Measurements from ENCODE around the gene TCTA.

Gene TCTA

DNA sequence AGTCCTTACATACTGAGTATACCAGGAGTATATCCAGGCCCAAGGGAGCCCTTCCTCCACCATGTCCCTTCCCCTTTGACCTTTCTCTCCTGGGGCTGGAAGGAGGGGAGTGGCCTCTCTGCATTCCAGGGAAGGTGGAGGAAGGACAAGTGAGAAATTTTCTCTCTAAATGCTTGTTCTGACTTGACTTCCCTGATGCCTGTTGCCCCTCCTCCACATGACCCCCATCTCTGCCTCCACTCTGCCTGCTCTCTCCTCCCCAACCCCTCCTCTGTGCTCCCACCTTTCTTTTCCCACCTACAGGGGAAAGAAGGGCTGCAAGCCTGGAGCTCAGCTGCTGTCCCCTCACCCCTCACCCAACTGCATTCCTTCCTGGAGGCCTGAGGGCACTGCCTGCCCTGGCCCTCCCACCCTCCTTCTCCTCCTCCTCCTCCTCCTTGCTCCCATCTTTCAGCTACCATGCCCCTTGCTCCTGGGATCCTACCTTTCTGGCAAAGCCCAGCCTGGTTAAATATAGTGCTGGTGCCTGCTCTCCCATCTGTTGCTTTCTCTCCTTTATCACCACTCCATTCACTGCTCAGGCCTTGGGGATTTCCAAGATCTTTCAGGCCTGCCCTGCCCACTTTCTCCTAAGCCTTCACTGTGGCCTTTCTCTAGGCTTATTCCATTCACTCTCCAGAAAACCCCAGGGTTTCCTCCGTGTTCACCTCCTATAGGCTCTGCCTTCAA, 49.4 kb downstream of the TCTA start:
- no peak for DNase-seq

DNA sequence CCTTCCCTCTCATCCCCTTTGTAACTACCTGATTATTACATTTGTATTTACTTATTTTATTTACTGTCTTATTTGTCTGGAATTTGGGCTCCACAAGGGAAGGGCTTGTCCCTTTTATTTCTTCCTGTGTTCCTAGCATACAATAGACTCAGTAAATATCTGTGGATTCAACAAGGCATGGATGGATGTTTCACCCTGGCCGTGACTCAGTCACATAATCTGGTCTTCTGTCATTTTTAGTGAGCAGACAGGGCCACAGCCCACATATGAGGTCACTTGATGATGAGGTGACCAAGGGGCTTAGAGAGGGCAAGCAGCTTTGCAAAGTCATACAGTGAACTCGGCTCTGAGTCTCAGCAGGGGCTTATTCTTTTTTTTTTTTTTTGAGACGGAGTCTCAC, 50.0 kb downstream of the TCTA start:
- no peak for DNase-seq

DNA sequence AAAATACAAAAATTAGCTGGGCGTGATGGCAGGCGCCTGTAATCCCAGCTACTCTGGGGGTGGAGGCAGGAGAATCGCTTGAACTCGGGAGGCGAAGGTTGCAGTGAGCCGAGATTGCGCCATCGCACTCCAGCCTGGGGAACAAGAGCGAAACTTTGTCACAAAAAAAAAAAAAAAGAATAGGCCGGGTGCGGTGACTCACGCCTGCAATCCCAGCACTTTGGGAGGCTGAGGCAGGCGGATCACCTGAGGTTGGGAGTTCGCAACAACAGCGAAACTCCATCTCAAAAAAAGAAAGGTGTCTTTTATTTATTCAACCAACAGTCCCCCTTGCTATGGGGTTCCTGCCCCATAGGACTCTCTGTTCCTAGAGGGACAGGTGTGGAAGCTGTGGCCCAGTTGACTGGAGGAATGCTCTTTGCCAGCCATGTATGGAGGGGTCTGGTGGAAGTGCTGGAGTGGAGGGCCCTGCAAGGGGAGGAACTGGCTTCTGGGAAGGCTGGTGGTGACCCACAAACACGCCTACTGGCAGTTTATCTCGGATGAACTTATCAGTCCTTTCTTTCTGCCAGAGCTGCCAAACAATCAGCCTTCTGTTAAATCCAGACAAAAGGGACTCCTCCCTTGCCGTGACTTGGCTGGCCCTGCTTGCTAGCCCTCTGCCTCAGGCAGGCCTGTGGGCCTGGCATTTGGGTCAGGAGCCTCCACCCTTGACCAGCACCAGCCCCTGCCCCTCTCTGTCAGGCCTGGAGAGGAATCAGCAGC, 53.2 kb downstream of the TCTA start:
- no peak for DNase-seq
